Fibroblast of lung (primary cell): ENCODE results near the gene TBC1D17.

ENCODE experiments used
- EZH2 ChIP-seq: IDR thresholded peaks from 2 replicates; pipeline ENCODE4 v1.5.1; 2012; ENCODE audit warnings: low read length, control low read depth, mild to moderate bottlenecking; ENCODE audit errors: missing control alignments
- TF ChIP-seq, protein P1 (sequence below), 2 donors: IDR thresholded peaks in 1 of 2; conservative IDR thresholded peaks in 1 of 2; 1 replicate in 1 of 2; 2 replicates in 1 of 2; pipeline ENCODE4 v1.5.1; 2011 to 2012; ENCODE audit warnings: low read length in 2 of 2, control low read depth in 1 of 2, inconsistent platforms in 1 of 2, low read depth in 1 of 2, mild to moderate bottlenecking in 1 of 2

DNA sequence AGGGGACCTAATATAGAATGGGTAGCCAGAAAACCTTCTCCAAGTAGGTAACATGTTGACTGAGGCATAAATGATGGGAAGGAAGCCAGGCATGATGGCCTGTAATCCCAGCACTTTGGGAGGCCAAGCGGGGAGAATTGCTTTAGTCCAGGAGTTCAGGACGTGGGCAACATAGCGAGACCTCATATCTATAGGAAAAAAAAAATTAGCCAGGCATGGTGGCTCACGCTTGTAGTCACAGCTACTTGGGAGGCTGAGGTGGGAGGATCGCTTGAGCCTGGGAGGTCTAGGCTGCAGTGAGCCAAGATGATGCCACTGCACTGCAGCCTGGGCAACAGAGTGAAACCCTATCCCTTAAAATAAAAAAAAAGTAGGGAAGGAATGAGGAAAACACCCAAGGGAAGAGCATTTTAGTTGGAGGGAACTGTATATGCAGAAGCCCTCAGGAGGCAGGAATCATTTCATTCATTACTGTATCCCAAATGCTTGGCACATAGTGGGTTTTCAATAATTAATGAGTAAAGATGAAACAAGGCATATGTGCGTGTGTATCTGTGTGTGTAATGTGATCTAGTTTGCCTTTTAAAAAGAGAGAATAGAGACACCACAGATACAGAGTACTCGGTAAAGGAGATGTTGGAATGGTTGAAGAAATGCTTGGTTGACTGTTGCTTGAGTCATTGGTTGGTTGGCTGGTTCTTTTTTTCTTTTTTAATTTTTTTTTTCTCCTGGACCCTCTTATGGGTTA, 54.0 kb downstream of the TBC1D17 start:
- no peak for TF ChIP-seq EZH2
- TF ChIP-seq, protein P1, sequence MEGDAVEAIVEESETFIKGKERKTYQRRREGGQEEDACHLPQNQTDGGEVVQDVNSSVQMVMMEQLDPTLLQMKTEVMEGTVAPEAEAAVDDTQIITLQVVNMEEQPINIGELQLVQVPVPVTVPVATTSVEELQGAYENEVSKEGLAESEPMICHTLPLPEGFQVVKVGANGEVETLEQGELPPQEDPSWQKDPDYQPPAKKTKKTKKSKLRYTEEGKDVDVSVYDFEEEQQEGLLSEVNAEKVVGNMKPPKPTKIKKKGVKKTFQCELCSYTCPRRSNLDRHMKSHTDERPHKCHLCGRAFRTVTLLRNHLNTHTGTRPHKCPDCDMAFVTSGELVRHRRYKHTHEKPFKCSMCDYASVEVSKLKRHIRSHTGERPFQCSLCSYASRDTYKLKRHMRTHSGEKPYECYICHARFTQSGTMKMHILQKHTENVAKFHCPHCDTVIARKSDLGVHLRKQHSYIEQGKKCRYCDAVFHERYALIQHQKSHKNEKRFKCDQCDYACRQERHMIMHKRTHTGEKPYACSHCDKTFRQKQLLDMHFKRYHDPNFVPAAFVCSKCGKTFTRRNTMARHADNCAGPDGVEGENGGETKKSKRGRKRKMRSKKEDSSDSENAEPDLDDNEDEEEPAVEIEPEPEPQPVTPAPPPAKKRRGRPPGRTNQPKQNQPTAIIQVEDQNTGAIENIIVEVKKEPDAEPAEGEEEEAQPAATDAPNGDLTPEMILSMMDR (conservative IDR thresholded peaks at IDR 0.05 in 1 of 2, IDR thresholded peaks at IDR 0.05 in 1 of 2; ENCODE audit: low read depth in 1 of 2, low read length in 2 of 2): no peak
